GM23338 (cell line): ENCODE results near the gene PROX2. TPM values are rescaled to one million over a fixed set of nuclear protein-coding genes. Genes with fewer than 3 reads are reported as not detected.

ENCODE experiments used
- ATAC-seq: fragments of 200-7000 bp; cut with Tn5 transposase; 3 replicates; pipeline ENCODE4 v1.9.1; 2020
- DNase-seq: peaks from one replicate; pipeline ENCODE4 v3.0.0-alpha.2; 2015; ENCODE audit warnings: low spot score
- H2AFZ ChIP-seq: fragments of 200-600 bp; sonication (generic); 2 replicates; pipeline ENCODE4 v1.8.0; 2016; ENCODE audit warnings: antibody characterized with exemption, mild to moderate bottlenecking, moderate library complexity
- H3F3A ChIP-seq: fragments of 200-600 bp; sonication (generic); replicated peaks from 2 replicates; pipeline ENCODE4 v1.8.0; 2017; ENCODE audit warnings: antibody characterized with exemption, mixed run types, low read depth
- H3K27ac ChIP-seq: fragments of 200-600 bp; sonication (generic); 2 replicates; pipeline ENCODE4 v1.6.1; 2016; ENCODE audit warnings: low read depth
- H3K27me3 ChIP-seq: fragments of 200-600 bp; sonication (generic); 2 replicates; pipeline ENCODE4 v1.8.0; 2016; ENCODE audit warnings: mild to moderate bottlenecking, mixed run types, moderate library complexity; ENCODE audit not compliant: insufficient read depth
- H3K36me3 ChIP-seq: fragments of 200-600 bp; sonication (generic); 2 replicates; pipeline ENCODE4 v1.8.0; 2016; ENCODE audit warnings: mild to moderate bottlenecking; ENCODE audit not compliant: insufficient read depth
- H3K4me1 ChIP-seq: fragments of 200-600 bp; sonication (generic); 2 replicates; pipeline ENCODE4 v1.8.0; 2016; ENCODE audit warnings: mild to moderate bottlenecking, moderate library complexity; ENCODE audit not compliant: insufficient read depth
- H3K4me2 ChIP-seq: fragments of 200-600 bp; sonication (generic); 2 replicates; pipeline ENCODE4 v1.7.1; 2017; ENCODE audit warnings: mixed run types
- H3K4me3 ChIP-seq: fragments of 200-600 bp; sonication (generic); 2 replicates; pipeline ENCODE4 v1.6.1; 2016; ENCODE audit warnings: mixed run types
- H3K79me2 ChIP-seq: fragments of 200-600 bp; sonication (generic); replicated peaks from 2 replicates; pipeline ENCODE4 v1.8.0; 2017; ENCODE audit warnings: mild to moderate bottlenecking; ENCODE audit not compliant: insufficient read depth
- H3K9me2 ChIP-seq: fragments of 200-600 bp; sonication (generic); 2 replicates; pipeline ENCODE4 v1.8.0; 2017; ENCODE audit not compliant: insufficient read depth
- H4K20me1 ChIP-seq: fragments of 200-600 bp; sonication (generic); replicated peaks from 2 replicates; pipeline ENCODE4 v1.8.0; 2017; ENCODE audit warnings: mild to moderate bottlenecking; ENCODE audit not compliant: insufficient read depth
- H3K27ac Mint-ChIP-seq: 2 replicates; pipeline ENCODE4 v1.8.0; 2020; ENCODE audit warnings: inconsistent platforms, mild to moderate bottlenecking, moderate library complexity, mixed read lengths
- H3K27me3 Mint-ChIP-seq: 3 replicates; pipeline ENCODE4 v1.8.0; 2022; ENCODE audit warnings: low read depth, mild to moderate bottlenecking, moderate library complexity, mixed read lengths, inconsistent platforms; ENCODE audit not compliant: insufficient read depth, poor library complexity
- H3K36me3 Mint-ChIP-seq: 3 replicates; pipeline ENCODE4 v1.8.0; 2021; ENCODE audit warnings: low read depth, mild to moderate bottlenecking, inconsistent platforms, moderate library complexity, mixed read lengths
- H3K4me1 Mint-ChIP-seq: 3 replicates; pipeline ENCODE4 v1.8.0; 2020; ENCODE audit warnings: mild to moderate bottlenecking, inconsistent platforms, mixed read lengths
- H3K4me3 Mint-ChIP-seq: 3 replicates; pipeline ENCODE4 v1.8.0; 2021; ENCODE audit warnings: moderate library complexity, mild to moderate bottlenecking, inconsistent platforms, mixed read lengths
- H3K9me3 Mint-ChIP-seq: 3 replicates; pipeline ENCODE4 v1.8.0; 2020; ENCODE audit warnings: moderate library complexity, mild to moderate bottlenecking, inconsistent platforms, mixed read lengths
- CREB1 ChIP-seq: fragments of 250-450 bp; sonication (Bioruptor Pico); IDR thresholded peaks from 2 replicates; pipeline ENCODE4 v1.5.0; 2020; ENCODE audit warnings: low read depth, mild to moderate bottlenecking, moderate library complexity
- CTCF ChIP-seq, 2 experiments: fragments of 200-600 bp in 1 of 2; sonication (generic) in 1 of 2; conservative IDR thresholded peaks; 2 replicates each; pipeline versions ENCODE4 v1.5.1 to v1.6.1; 2016 to 2017; ENCODE audit warnings: antibody characterized with exemption in 2 of 2, low read depth in 2 of 2, mild to moderate bottlenecking in 2 of 2, moderate library complexity in 1 of 2
- EZH2phosphoT487 ChIP-seq: fragments of 200-600 bp; sonication (generic); IDR thresholded peaks from one replicate; pipeline ENCODE4 v1.8.1; 2018; ENCODE audit warnings: antibody characterized with exemption; ENCODE audit not compliant: unreplicated experiment
- JUNB ChIP-seq: IDR thresholded peaks from one replicate; pipeline ENCODE4 v1.6.1; 2016; ENCODE audit warnings: antibody characterized with exemption; ENCODE audit not compliant: unreplicated experiment
- POLR2AphosphoS5 ChIP-seq: IDR thresholded peaks from 2 replicates; pipeline ENCODE4 v1.6.1; 2016; ENCODE audit warnings: antibody characterized with exemption, low read depth
- STAT1 ChIP-seq: IDR thresholded peaks from one replicate; pipeline ENCODE4 v1.6.1; 2016; ENCODE audit warnings: antibody characterized with exemption; ENCODE audit not compliant: unreplicated experiment
- ZNF331 ChIP-seq: fragments of 250-450 bp; sonication (Bioruptor Pico); IDR thresholded peaks from 2 replicates; pipeline ENCODE4 v1.5.0; 2020; ENCODE audit warnings: low read depth, mild to moderate bottlenecking, moderate library complexity
- polyA plus RNA-seq: library from polyadenylated mRNA; unstranded; fragments of >200 nt; fragmentation: Nextera tagmentation; extraction: Ambion mirVana; gene quantifications from 2 replicates; pipeline ENCODE4 v1.2.1, GENCODE V29; 2016
- total RNA-seq: library from RNA; depleted of rRNA; stranded (reverse); fragments of >200 nt; shearing (Covaris generic); gene quantifications from 2 replicates; pipeline ENCODE4 v1.2.3, GENCODE V29; 2014

Gene PROX2
- total and polyA plus RNA-seq, 2 experiments from 2014 or later, result 0.06 TPM; not detected in 1

GRCh38 chr14:74922752-74923401 is 46.9 kb upstream of the PROX2 start, which contains the start of gene RPS6KL1:
TSS of gene RPS6KL1 (minus strand) at chr14:74923260. CDS start at chr14:74921541, 1,719 bp downstream.
- H3K27ac ChIP-seq, result no peak within 1 kb of the TSS
- no peaks in the 10 kb centered on the region for H3K79me2 ChIP-seq
- no peaks in the 10 kb centered on the region for H4K20me1 ChIP-seq
- Mint-ChIP-seq H3K4me1 (peaks cover 4% of the 10 kb centered on the region), H3K27ac (no peak within 1 kb of the TSS), H3K9me3 (no peaks in the 10 kb centered on the region), H3K27me3 (peaks cover 3% of the 10 kb centered on the region), H3K36me3 (peaks cover 5% of the 10 kb centered on the region; the same call in 1 of the 3 replicates), H3K4me3 (peak within 1 kb of the TSS; percentile 87)
- H3K27me3 ChIP-seq, result no peaks in the 10 kb centered on the region
- no peaks in the 10 kb centered on the region for H3K9me2 ChIP-seq
- H3K4me3 ChIP-seq, result peak within 1 kb of the TSS; percentile 89
- DNase-seq (peak; percentile 97), ATAC-seq (peak; percentile 97)
- H3K4me2 ChIP-seq, result peak within 1 kb of the TSS; percentile 94
- H3K4me1 ChIP-seq, result peaks cover 6% of the 10 kb centered on the region; the same call in 1 of the 2 replicates
- TF ChIP-seq POLR2AphosphoS5 (peak; percentile 74), CTCF (conservative IDR thresholded peaks at IDR 0.05; ENCODE audit: low read depth in 2 of 2) (no peak), CREB1 (CRISPR knock-in tag) (no peak), JUNB (no peak), ZNF331 (no peak), EZH2phosphoT487 (no peak)
- no peaks in the 10 kb centered on the region for H3F3A ChIP-seq
- H3K36me3 ChIP-seq, result no peaks in the 10 kb centered on the region
- H2AFZ ChIP-seq, result peak within 1 kb of the TSS; percentile 97

GRCh38 chr14:74921987-74922751 is 46.2 kb upstream of the PROX2 start:
- Histone ChIP-seq H3F3A (no peaks in the 10 kb centered on the region), H3K9me2 (no peaks in the 10 kb centered on the region), H4K20me1 (no peaks in the 10 kb centered on the region), H3K36me3 (no peaks in the 10 kb centered on the region), H3K4me2 (peak overlapping the region; percentile 94), H3K79me2 (no peaks in the 10 kb centered on the region), H3K27ac (no peak overlapping the region), H3K4me3 (peak overlapping the region; percentile 89), H2AFZ (peak overlapping the region; percentile 95; the same call in 1 of the 2 replicates), H3K4me1 (peaks cover 6% of the 10 kb centered on the region; the same call in 1 of the 2 replicates), H3K27me3 (no peaks in the 10 kb centered on the region)
- TF ChIP-seq STAT1, result no peak
- H3K27me3 Mint-ChIP-seq, result peaks cover 3% of the 10 kb centered on the region
- H3K4me1 Mint-ChIP-seq, result peaks cover 7% of the 10 kb centered on the region
- DNase-seq (no peak), ATAC-seq (no peak)
- H3K36me3 Mint-ChIP-seq, result peaks cover 5% of the 10 kb centered on the region; the same call in 1 of the 3 replicates
- H3K4me3 Mint-ChIP-seq, result peak overlapping the region; percentile 87
- no peak overlapping the region for H3K27ac Mint-ChIP-seq
- no peaks in the 10 kb centered on the region for H3K9me3 Mint-ChIP-seq
